HG02943 (cell line): ENCODE measurements around the gene BIRC5.

Experiments used
- ATAC-seq: cut with Tn5 transposase; IDR thresholded peaks from one replicate; pipeline ENCODE4 v1.9.1; 2021; ENCODE audit warnings: mild to moderate bottlenecking, low read depth, moderate library complexity; ENCODE audit not compliant: unreplicated experiment

The BIRC5 gene

DNA sequence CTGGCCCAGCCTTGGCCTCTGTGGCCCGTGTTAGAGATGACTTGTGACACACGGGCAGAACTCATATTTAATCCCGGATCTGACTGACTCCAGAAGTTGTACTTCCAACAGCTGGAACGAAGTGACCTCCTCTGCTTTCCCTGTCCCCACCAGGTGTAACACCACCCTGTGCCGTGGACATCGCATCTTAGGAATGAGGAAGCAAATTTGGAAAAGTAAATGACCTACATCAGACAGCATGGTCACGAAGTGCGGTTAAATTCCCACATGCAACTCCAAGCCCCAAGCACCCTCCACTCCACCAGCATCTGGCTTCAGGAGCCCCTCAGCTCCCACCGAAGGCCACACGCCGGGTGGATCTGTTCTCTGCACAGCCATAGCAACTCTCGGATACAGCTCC is 30.1 kb upstream of the BIRC5 start:
- ATAC-seq = no peak

DNA sequence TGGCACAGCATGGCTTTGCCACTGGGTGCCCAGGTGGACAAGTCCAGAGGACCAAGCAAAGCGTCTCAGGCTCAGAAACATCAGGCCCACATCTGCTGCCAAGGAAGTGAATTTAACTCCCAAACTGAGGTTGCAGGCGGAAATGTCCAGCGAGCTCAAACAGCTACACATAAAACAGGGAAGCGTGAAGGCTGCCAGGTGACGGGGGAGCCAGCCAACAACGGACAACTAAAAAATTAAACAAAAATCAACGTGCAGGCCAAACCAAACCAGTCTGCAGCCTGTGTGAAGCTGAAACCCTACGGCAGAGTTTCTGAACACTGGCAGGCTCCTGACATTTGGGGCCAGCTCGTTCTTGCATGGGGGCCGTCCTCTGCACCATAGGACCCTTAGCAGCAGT is 29.7 kb upstream of the BIRC5 start:
- no peak for ATAC-seq

DNA sequence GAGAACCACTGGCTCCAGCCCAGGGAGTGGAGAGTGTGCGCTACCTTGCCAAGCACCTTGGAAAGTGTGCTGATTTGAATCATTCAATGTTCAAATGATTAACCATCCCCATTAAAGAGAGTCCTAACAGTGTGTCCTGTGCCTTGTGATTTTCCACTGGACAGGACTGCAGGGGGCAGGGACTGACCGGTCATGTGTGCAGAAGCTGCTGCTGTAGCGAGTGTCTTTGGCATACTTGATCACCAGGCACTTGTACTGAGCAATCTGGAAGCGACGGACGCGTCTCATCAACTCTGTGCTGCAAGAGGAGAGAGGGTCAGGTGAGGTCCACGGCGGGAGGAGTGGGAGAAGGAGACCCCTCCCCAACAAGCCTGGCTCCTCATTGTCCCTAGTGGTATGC is 29.2 kb upstream of the BIRC5 start:
- no peak for ATAC-seq

DNA sequence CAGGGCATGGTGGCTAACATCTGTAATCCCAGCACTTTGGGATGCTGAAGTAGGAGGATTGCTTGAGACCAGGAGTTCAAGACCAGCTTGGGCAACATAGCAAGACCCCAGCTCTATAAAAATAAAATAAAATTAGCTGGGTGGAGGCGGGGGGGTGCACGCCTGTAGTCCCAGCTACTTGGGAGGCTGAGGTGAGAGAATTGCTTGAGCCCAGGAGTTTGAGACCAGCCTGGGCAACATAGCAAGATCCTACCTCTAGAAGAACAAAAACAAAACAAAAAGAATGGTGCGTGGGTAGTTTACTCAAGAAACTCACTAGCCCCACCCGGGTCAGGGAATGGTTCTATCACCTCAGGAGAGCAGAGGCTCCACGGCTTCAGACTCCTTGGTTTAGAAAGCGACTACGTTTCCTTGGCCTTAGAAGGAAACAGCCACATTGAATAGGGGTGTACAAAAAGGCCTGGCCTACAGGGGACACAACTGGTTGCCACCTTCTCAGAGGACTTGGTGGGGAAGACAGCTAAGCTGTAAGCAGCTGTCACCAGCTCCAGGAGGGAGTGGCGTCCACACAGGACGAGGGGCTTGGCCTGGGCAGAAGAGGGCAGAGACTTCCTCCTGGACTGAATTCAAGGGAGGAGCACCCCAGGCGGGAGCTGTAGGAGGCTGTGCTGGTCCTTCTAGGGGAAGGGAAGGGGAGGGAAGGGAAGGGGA is 27.9 kb upstream of the BIRC5 start:
- no peak for ATAC-seq

DNA sequence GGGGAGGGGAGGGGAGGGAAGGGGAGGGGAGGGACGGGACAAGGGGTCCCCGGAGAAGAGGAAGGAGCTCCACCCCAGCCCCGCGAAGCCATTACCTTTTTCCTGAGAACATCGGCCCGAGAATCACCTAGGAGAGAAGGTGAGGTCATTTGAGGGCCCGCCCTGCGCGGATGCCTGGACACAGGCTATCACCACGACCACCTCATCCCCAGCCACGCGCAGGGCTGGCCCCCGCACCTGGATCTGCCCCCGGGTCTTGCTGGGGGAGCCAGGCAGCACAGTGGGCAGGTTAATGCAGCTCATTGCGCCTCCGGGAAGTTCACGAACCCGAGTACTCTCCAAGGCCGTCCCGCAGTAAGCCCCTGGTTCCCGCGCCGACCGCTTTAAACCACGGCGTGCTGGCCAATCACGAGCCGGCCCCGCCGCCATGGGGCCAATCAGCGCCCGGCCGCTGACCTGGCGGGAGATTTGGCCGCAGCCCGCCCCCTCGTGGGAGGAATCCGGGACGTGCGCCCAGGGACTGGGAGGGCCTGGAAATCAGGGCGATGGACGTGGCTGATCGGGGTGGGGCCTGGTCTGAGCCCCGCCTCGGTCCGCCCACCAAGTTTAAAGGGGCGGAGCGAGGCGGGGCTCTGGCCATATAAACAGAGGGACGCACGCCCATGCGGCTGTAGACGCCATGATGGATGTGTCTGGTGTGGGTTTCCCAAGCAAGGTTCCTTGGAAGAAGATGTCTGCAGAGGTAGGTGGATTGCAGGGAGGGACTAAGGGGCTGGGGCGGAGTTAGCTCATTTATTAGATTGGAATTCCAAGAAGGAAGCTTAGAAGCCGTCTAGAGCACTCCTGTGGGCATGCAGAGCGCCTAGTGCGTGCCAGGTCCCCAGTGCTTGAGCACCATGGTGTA is 27.1 kb upstream of the BIRC5 start, which contains the start of the genes AFMID and TK1:
Gene AFMID (plus strand): TSS at position 671 of the 904 bp plus-strand sequence. CDS start 9 bp downstream, at position 680.
Gene TK1 (minus strand): TSS at position 361 of the 904 bp plus-strand sequence. CDS start 58 bp downstream, at position 303.
- ATAC-seq = peak; percentile 69

DNA sequence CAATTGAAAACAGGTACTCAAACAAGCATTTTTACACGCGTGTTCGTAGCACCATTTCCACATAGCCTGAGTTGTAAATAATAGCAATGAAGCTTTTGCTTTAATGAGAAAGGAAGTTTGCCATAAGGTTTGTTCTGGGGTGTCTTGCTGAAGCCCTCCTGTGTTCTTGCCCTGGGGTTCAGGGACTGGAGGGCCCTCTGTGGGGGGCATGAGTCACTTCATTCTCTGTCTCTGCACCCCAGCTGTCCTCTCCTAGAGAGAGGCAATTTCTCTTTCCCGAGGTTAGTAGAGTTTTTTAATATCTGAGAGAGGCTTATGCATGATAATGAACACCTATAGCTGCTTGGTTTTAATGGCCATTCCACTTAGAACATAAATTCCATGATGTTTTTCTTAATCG is 17.3 kb upstream of the BIRC5 start:
- no peak for ATAC-seq

DNA sequence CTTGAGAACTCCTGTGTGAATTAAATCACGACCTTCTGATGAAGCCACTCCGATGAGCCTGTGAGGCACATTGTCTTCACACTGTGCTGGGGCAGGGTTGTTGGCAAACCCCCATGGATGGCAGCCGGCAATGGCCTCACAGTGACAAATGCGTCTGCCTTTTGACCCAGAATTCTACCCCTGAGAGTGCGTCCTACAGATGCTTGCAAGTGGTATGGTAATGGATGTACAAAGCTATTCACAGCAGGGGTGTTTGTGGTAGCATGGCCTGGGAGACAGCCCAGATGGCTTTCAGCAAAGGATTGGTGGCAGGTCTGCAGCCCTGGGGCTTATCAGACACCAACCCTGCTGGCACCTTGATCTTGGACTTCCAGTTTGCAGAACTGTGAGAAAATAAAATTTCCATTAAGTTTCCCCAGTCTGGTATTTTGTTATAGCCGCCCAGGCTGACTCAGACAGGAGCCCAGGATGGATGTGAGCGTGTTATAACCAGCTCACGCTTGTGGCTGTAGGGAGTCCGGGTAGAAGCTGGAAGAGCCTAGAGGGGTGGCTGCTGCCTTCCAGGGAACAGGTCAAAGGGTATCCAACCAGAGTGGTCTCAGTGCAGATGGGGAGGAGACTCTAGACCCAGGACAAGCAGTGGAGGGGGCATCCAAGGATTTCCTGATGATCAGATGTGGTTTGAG is 16.8 kb upstream of the BIRC5 start:
- ATAC-seq = no peak

DNA sequence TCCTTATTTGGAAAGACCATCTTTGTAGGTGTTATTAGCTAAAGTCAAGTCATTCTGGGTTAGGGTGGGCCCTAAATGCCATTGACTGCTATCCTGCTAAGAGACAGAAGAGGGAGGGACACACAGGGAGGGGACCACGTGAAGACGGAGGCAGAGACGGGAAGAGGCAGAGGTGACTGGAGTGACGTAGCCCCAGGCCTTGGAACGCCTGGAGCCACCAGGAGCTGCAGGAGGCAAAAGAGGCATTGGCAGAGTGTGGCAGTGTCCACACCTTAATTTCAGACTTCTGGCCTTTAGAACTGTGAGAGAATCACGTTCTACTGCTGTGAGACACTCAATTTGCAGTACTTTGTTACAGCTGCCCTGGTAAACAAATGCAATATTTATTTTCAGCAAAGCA is 13.6 kb upstream of the BIRC5 start:
- no peak for ATAC-seq

DNA sequence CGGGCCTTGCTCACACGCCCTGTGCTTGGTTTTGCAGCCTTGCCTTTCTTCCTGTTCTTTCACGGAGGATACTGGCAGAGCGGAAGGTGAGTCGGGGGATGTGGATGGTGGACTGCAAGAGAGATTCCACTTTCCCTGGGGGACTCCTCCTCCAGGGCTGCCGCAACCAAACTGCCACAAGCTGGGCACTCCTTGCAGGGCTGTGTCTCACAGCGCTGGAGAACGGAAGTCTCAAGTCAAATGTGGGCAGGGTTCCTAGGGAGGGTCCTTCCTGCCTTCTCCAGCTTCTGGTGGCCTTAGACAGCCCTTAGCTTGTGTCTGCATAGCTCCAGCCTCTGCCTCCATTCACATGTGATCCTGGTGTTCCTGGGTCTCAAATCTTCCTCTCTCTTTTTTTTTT is 11.4 kb upstream of the BIRC5 start:
- ATAC-seq = no peak

DNA sequence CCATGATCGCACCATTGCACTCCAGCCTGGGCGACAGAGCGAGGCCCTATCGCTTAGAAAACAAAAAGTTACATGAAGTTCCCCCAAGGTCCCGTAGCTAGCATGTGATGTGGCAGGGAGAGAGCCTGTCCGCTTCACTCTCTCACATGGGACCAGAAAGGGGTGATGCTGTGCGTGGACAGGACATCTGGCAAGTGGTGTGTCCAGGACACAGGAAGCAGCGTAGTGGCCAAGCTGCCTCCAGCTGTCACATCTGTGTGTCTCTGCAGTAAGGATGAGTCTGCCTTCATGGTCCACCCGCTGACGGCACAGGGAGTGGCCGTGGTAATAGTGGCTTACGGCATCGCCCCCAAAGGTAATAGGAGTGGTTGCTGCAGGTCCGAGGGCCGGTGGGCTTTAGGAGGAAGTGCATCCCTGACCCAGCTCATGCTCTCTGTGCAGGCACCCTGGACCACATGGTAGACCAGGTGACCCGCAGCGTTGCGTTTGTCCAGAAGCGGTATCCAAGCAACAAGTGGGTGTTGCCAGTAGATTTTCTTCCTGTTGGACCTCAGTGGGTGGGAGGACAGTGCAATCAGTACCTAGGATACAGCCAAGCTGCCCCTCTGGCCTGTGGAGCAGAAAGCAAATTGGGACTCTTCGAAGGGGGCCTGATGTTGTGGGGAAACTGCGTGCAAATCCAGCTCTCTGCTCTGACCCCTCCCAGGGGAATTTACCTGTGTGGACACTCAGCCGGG is 9.5 kb upstream of the BIRC5 start:
- ATAC-seq = no peak

DNA sequence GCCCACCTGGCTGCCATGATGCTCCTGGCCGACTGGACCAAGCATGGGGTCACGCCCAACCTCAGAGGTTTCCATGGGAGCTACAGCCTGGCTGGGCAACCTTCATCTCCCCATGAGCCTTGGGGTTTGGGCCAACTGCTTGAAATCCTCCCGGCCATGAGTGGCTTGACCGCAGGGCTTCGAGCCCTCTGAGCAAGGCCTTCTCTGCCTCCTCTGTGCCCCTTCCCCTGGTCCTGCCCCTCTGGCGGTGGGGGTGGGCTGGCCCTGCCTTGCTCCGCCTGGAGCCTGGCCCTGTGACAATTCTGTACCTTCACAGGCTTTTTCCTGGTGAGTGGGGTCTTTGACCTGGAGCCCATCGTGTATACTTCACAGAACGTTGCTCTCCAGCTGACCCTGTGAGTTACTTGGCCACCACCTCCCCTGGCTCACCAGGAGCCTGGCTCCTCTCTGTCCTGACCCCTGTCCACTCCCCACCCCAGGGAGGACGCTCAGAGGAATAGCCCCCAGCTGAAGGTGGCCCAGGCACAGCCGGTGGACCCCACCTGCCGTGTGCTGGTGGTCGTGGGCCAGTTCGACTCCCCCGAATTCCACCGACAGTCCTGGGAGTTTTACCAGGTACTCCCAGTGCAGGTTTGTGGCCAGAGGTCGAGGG is 8.8 kb upstream of the BIRC5 start:
- ATAC-seq = no peak

DNA sequence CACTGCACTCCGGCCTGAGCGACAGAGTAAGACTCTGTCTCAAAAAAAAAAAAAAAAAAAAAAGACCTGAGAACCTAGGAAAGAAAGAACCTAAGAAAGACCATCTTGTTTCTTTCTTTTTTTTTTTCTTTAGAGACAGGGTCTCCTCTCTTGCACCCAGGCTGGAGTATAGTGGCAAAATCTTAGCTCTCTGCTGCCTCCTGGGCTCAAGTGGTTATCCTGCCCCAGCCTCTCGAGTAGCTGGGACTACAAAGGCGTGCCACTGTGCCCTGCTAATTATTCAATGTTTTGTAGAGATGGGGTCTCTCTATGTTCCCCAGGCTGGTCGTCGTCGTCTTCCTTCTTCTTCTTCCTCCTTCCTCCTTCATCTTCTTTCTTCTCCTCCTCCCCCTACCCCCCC is 7.8 kb upstream of the BIRC5 start:
- ATAC-seq = no peak

DNA sequence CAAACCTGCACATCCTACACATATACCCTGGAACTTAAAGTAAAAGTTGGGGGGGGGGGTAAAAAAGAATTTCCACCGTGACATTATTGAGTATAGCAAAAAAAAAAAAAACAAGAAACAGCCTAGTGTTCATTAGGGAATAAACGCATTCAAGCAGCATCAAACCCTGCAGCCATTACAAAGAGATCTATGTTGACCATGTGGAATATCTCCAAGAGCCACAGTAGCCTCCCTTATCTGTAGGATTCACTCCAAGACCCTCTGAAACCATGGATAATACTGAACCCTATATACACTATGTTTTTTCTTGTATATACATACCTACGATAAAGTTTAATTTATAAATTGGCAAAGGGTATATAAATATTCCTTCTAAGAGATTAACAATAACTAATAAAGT is 5.6 kb upstream of the BIRC5 start:
- no peak for ATAC-seq

DNA sequence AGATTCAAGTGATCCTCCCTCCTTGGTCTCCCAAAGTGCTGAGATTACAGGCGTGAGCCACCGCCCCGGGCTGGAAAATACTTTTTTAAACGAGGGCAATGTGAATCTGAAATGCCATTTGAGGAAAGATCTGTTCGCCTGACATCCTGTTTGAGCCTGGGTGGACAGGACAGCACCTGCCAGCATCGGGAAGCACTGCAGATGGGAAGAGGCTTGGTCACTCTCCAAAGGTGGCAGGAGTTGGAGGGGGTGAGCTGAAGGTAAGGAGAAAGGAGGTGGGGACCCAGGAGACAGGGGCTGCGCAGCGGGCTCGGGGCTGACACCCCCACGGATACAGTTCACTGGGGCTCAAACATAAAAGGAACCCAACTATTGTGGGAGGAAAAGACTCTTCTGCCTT is 3.9 kb upstream of the BIRC5 start:
- ATAC-seq = no peak

DNA sequence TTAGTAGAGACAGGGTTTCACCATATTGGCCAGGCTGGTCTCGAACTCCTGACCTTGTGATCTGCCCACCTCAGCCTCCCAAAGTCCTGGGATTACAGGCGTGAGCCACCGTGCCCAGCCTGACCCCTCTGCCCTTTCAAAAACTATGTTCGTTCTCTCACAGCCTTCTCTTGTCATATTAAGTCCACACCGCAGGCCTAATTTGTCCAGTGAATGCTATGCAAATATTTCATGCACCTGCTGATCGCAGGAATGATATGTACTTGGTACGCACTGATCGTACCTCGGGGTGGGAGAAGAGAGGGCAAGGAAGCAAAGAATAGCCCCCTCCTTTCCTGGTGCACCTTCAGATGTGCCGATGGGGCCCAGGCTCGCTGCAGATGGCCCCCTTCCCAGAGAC is 3.0 kb upstream of the BIRC5 start:
- no peak for ATAC-seq

DNA sequence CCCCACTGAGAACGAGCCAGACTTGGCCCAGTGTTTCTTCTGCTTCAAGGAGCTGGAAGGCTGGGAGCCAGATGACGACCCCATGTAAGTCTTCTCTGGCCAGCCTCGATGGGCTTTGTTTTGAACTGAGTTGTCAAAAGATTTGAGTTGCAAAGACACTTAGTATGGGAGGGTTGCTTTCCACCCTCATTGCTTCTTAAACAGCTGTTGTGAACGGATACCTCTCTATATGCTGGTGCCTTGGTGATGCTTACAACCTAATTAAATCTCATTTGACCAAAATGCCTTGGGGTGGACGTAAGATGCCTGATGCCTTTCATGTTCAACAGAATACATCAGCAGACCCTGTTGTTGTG is 631 bp downstream of the BIRC5 start:
- no peak for ATAC-seq

DNA sequence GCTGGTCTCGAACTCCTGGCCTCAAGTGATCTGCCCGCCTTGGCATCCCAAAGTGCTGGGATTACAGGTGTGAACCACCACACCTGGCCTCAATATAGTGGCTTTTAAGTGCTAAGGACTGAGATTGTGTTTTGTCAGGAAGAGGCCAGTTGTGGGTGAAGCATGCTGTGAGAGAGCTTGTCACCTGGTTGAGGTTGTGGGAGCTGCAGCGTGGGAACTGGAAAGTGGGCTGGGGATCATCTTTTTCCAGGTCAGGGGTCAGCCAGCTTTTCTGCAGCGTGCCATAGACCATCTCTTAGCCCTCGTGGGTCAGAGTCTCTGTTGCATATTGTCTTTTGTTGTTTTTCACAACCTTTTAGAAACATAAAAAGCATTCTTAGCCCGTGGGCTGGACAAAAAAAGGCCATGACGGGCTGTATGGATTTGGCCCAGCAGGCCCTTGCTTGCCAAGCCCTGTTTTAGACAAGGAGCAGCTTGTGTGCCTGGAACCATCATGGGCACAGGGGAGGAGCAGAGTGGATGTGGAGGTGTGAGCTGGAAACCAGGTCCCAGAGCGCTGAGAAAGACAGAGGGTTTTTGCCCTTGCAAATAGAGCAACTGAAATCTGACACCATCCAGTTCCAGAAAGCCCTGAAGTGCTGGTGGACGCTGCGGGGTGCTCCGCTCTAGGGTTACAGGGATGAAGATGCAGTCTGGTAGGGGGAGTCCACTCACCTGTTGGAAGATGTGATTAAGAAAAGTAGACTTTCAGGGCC is 5.5 kb downstream of the BIRC5 start:
- no peak for ATAC-seq

DNA sequence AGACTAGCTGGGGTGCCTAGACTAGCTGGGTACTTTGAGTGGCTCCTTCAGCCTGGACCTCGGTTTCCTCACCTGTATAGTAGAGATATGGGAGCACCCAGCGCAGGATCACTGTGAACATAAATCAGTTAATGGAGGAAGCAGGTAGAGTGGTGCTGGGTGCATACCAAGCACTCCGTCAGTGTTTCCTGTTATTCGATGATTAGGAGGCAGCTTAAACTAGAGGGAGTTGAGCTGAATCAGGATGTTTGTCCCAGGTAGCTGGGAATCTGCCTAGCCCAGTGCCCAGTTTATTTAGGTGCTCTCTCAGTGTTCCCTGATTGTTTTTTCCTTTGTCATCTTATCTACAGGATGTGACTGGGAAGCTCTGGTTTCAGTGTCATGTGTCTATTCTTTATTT is 9.0 kb downstream of the BIRC5 start:
- no peak for ATAC-seq

DNA sequence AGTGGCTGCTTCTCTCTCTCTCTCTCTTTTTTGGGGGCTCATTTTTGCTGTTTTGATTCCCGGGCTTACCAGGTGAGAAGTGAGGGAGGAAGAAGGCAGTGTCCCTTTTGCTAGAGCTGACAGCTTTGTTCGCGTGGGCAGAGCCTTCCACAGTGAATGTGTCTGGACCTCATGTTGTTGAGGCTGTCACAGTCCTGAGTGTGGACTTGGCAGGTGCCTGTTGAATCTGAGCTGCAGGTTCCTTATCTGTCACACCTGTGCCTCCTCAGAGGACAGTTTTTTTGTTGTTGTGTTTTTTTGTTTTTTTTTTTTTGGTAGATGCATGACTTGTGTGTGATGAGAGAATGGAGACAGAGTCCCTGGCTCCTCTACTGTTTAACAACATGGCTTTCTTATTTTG is 9.7 kb downstream of the BIRC5 start:
- ATAC-seq = no peak
